Caco-2 (cell line): Measurements from ENCODE around the gene DGKI. TPM values are rescaled to one million over a fixed set of nuclear protein-coding genes. Genes with fewer than 3 reads are reported as not detected.

Source experiments
- BruUV-seq: library from RNA; stranded (reverse); fragments of 400-500 nt; replicated peaks from 2 replicates; lab custom pipeline; 2021; lab: Mats Ljungman, UMichigan
- CTCF ChIA-PET: fragments of 300-600 bp; sonication (Branson Sonifier 250); formaldehyde crosslinking; loops from one replicate; lab custom pipeline; 2022; ENCODE audit warnings: antibody characterized with exemption; lab: Charles Lee
- POLR2A ChIA-PET: fragments of 300-600 bp; sonication (Branson Sonifier 250); formaldehyde crosslinking; loops from one replicate; lab custom pipeline; 2022; ENCODE audit warnings: antibody characterized with exemption; lab: Charles Lee
- DNase-seq, 2 experiments: peaks; one replicate each; pipeline versions ENCODE4 v3.0.0 to v3.0.0-alpha.2; 2020 to 2022
- H3K27me3 ChIP-seq: replicated peaks from 2 replicates; pipeline ENCODE4 v1.6.0; 2011; ENCODE audit warnings: low read length; ENCODE audit not compliant: control insufficient read depth, insufficient read depth
- H3K36me3 ChIP-seq: 2 replicates; pipeline ENCODE4 v1.5.1; 2011; ENCODE audit warnings: low read length; ENCODE audit not compliant: control insufficient read depth, insufficient read depth
- H3K4me1 ChIP-seq: fragments of 250-450 bp; sonication (Bioruptor Pico); 2 replicates; pipeline ENCODE4 v1.5.1; 2020; ENCODE audit warnings: mild to moderate bottlenecking
- H3K4me3 ChIP-seq: 2 replicates; pipeline ENCODE4 v1.5.1; 2011; ENCODE audit warnings: low read depth, mild to moderate bottlenecking, control low read depth, low read length
- H3K9me3 ChIP-seq: fragments of 250-450 bp; sonication (Bioruptor Pico); 2 replicates; pipeline ENCODE4 v1.5.1; 2020; ENCODE audit warnings: mild to moderate bottlenecking, moderate library complexity
- H3K27ac Mint-ChIP-seq: one replicate; pipeline ENCODE4 v1.8.0; 2022; ENCODE audit warnings: mixed read lengths; ENCODE audit not compliant: unreplicated experiment
- H3K27me3 Mint-ChIP-seq: one replicate; pipeline ENCODE4 v1.8.0; 2022; ENCODE audit warnings: mixed read lengths; ENCODE audit not compliant: insufficient read depth, unreplicated experiment
- H3K36me3 Mint-ChIP-seq: one replicate; pipeline ENCODE4 v1.8.0; 2022; ENCODE audit warnings: mild to moderate bottlenecking, mixed read lengths; ENCODE audit not compliant: insufficient read depth, unreplicated experiment
- H3K4me1 Mint-ChIP-seq: one replicate; pipeline ENCODE4 v1.8.0; 2022; ENCODE audit warnings: low read depth, mixed read lengths; ENCODE audit not compliant: unreplicated experiment
- H3K4me3 Mint-ChIP-seq: one replicate; pipeline ENCODE4 v1.8.0; 2022; ENCODE audit warnings: mild to moderate bottlenecking, moderate library complexity, mixed read lengths; ENCODE audit not compliant: unreplicated experiment
- H3K9me3 Mint-ChIP-seq: one replicate; pipeline ENCODE4 v1.8.0; 2022; ENCODE audit warnings: mixed read lengths; ENCODE audit not compliant: unreplicated experiment
- intact Hi-C: fragments of 100-400 bp; cut with micrococcal nuclease; formaldehyde crosslinking; loops from one replicate; pipeline ENCODE4 v1.10.0; 2022; ENCODE audit not compliant: unreplicated experiment
- total RNA-seq: library from RNA; stranded (reverse); gene quantifications from 2 replicates; pipeline ENCODE4 v1.2.3, GENCODE V29; 2022
- TF ChIP-seq, protein P1 (sequence below), 2 experiments: fragments of 200-600 bp in 1 of 2; IDR thresholded peaks; 1 replicate in 1 of 2; 2 replicates in 1 of 2; pipeline versions ENCODE4 v1.5.1 to v1.8.0; 2011 to 2022; ENCODE audit warnings: antibody characterized with exemption in 1 of 2, control low read depth in 1 of 2, inconsistent platforms in 1 of 2, low read depth in 1 of 2, low read length in 1 of 2, mild to moderate bottlenecking in 1 of 2, moderate library complexity in 1 of 2; ENCODE audit not compliant: insufficient read depth in 1 of 2, severe bottlenecking in 1 of 2, unreplicated experiment in 1 of 2

Gene DGKI
- total RNA-seq, 1 experiment from 2014 or later = 0.84 TPM

DNA sequence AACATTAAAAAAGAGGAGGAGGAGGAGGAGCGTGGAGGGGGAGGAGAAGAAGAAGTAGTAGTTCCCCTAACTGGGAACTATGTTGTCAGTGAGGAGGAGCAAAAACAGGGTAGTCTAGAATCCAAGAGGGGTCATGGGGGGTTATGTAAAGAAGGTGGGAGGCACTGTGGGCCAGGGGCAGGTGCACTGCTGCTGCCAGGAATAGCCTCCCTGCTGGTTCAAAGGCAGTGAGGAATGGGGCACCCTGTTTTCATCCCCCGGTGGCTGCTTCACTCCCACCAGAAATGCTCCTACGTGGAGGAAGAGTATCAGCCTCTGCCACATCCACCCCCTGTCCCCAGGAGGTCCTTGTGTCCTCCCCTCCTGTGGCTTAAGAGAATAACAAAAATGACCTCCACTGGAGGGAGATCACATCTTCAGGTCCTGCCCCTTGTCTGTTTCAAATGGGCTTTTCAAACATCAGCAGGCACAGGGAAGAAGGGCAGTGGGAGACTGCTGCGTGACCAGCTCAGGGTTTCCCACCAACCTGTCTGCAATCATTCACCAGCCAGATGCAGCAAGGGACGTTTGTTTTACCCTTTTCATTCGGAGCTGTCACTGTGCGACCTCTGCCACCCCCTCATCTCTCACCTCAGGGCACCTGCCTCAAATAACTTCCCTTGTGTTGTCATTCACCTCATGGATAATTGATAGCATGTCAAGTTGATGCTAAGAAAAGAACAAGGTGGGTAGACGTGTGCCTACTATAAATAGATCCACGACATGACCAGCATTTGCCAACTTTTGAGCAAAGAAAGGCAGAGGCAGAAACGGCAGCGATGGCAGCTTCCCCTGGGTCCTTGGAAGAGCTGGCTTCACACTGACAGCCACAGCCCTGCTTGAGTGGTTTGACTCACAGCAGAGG is 92.6 kb downstream of the DGKI start:
- H3K4me3 Mint-ChIP-seq = no peak overlapping the region
- CTCF ChIA-PET = no interaction called here

DNA sequence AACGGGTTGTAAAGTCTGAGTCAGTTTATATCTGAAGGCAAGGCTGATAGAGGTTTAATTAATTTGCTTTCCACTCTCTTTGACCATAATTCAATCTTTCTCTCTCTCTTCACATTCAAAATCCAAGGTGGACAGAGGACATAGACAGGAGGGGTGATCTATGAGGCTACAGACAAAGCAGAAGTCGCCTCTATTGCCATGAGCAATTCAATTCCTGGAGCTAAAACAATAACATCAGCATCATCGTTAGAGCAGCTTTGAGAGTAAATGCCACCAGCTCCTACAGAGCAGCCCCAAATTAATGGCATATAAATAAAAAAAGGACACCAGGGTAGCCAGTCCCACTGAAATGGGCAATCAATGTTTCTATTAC is 93.2 kb downstream of the DGKI start:
- DNase-seq = no peak
- Histone ChIP-seq H3K27me3 (no peaks in the 10 kb centered on the region), H3K4me3 (no peak overlapping the region), H3K9me3 (no peaks in the 10 kb centered on the region), H3K4me1 (no peaks in the 10 kb centered on the region), H3K36me3 (no peaks in the 10 kb centered on the region)
- TF ChIP-seq, protein P1, sequence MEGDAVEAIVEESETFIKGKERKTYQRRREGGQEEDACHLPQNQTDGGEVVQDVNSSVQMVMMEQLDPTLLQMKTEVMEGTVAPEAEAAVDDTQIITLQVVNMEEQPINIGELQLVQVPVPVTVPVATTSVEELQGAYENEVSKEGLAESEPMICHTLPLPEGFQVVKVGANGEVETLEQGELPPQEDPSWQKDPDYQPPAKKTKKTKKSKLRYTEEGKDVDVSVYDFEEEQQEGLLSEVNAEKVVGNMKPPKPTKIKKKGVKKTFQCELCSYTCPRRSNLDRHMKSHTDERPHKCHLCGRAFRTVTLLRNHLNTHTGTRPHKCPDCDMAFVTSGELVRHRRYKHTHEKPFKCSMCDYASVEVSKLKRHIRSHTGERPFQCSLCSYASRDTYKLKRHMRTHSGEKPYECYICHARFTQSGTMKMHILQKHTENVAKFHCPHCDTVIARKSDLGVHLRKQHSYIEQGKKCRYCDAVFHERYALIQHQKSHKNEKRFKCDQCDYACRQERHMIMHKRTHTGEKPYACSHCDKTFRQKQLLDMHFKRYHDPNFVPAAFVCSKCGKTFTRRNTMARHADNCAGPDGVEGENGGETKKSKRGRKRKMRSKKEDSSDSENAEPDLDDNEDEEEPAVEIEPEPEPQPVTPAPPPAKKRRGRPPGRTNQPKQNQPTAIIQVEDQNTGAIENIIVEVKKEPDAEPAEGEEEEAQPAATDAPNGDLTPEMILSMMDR (IDR thresholded peaks at IDR 0.05; ENCODE audit: insufficient read depth in 1 of 2, low read depth in 1 of 2, low read length in 1 of 2, severe bottlenecking in 1 of 2, unreplicated experiment in 1 of 2) = no peak
- Mint-ChIP-seq H3K27ac (no peak overlapping the region), H3K36me3 (no peaks in the 10 kb centered on the region), H3K27me3 (peaks cover 40% of the 10 kb centered on the region), H3K4me3 (no peak overlapping the region), H3K4me1 (no peaks in the 10 kb centered on the region), H3K9me3 (no peaks in the 10 kb centered on the region)
- ChIA-PET CTCF (no interaction called here), POLR2A (no interaction called here)
- BruUV-seq = no TSS peak
- intact Hi-C loops = no loop called here

More for the DNA sequence above, 92.6 kb downstream of the DGKI start:
- no peaks in the 10 kb centered on the region for H3K27me3 ChIP-seq
- no peaks in the 10 kb centered on the region for H3K36me3 ChIP-seq
- Mint-ChIP-seq H3K4me1 (no peaks in the 10 kb centered on the region), H3K27ac (no peak overlapping the region), H3K36me3 (no peaks in the 10 kb centered on the region), H3K27me3 (peaks cover 38% of the 10 kb centered on the region), H3K9me3 (no peaks in the 10 kb centered on the region)
- no peak overlapping the region for H3K4me3 ChIP-seq
- TF ChIP-seq, protein P1 (IDR thresholded peaks at IDR 0.05; ENCODE audit: insufficient read depth in 1 of 2, low read depth in 1 of 2, low read length in 1 of 2, severe bottlenecking in 1 of 2, unreplicated experiment in 1 of 2) = no peak
- POLR2A ChIA-PET = no interaction called here
- H3K9me3 ChIP-seq = no peaks in the 10 kb centered on the region
- BruUV-seq = no TSS peak
- DNase-seq = no peak
- no peaks in the 10 kb centered on the region for H3K4me1 ChIP-seq
- intact Hi-C loops = no loop called here

DNA sequence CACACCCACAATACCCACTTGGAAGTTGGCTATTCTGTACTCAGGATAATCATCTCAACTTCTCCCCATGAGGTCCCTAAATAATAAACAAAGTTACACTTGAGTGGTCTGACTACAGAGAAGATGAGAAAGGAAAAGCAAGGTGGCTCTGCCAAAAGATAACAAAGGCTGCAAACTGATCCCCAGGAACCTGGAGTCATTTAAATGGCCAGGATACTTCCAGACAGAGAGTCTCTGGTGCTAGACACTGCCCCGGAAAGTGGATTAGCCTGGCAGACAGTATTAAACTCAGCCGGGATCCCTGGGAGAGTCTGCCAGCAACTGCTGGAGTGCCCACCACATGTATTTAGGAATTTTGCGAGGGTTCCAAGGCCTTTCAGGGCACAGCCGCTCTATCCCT is 93.7 kb downstream of the DGKI start:
- no peaks in the 10 kb centered on the region for H3K36me3 Mint-ChIP-seq
- H3K4me3 ChIP-seq = no peak overlapping the region
- ChIA-PET POLR2A (no interaction called here), CTCF (no interaction called here)
- intact Hi-C loops = no loop called here
- peaks cover 40% of the 10 kb centered on the region for H3K27me3 Mint-ChIP-seq
- DNase-seq = no peak
- H3K4me1 ChIP-seq = no peaks in the 10 kb centered on the region
- no TSS peak for BruUV-seq
- H3K9me3 Mint-ChIP-seq = no peaks in the 10 kb centered on the region
- no peak overlapping the region for H3K27ac Mint-ChIP-seq
- H3K27me3 ChIP-seq = no peaks in the 10 kb centered on the region
- H3K4me1 Mint-ChIP-seq = no peaks in the 10 kb centered on the region
- H3K36me3 ChIP-seq = no peaks in the 10 kb centered on the region
- TF ChIP-seq, protein P1 (IDR thresholded peaks at IDR 0.05; ENCODE audit: insufficient read depth in 1 of 2, low read depth in 1 of 2, low read length in 1 of 2, severe bottlenecking in 1 of 2, unreplicated experiment in 1 of 2) = no peak
- no peaks in the 10 kb centered on the region for H3K9me3 ChIP-seq
- no peak overlapping the region for H3K4me3 Mint-ChIP-seq
